ENCODE measurements around the gene LRRC8C.
"Not testable (repeated sequence)": the region's sequence is repeated elsewhere in the genome, so short reads cannot be mapped to it uniquely, and the experiment has no call there.

LRRC8C gene

GRCh38 chr1:89607586-89608318, 25.2 kb upstream of the LRRC8C start:
- no peak for DNase-seq (ENCODE audit: low read depth)

GRCh38 chr1:89608319-89608983, 24.5 kb upstream of the LRRC8C start:
- DNase-seq (ENCODE audit: low read depth): peak; percentile 51

GRCh38 chr1:89608984-89609725, 23.8 kb upstream of the LRRC8C start:
- DNase-seq (ENCODE audit: low read depth): peak; percentile 47

GRCh38 chr1:89609781-89610456, 23.0 kb upstream of the LRRC8C start:
- peak; percentile 13 for DNase-seq (ENCODE audit: low read depth)

- peak; percentile 30 for DNase-seq (ENCODE audit: low read depth)
Observed at GRCh38 chr1:89610457-89611011, 22.4 kb upstream of the LRRC8C start.

- no peak for DNase-seq (ENCODE audit: low read depth)
Observed at GRCh38 chr1:89611721-89612120, 21.2 kb upstream of the LRRC8C start.

GRCh38 chr1:89613928-89614327, 19.0 kb upstream of the LRRC8C start:
- no peak for DNase-seq (ENCODE audit: low read depth)

GRCh38 chr1:89615676-89616598, 17.0 kb upstream of the LRRC8C start:
- DNase-seq (ENCODE audit: low read depth): no peak

- no peak for DNase-seq (ENCODE audit: low read depth)
Observed at GRCh38 chr1:89616844-89617627, 15.9 kb upstream of the LRRC8C start.

- no peak for DNase-seq (ENCODE audit: low read depth)
Observed at GRCh38 chr1:89620664-89621063, 12.3 kb upstream of the LRRC8C start.

- DNase-seq (ENCODE audit: low read depth): no peak
Observed at GRCh38 chr1:89622895-89623294, 10.0 kb upstream of the LRRC8C start.

- no peak for DNase-seq (ENCODE audit: low read depth)
Observed at GRCh38 chr1:89624314-89624713, 8.6 kb upstream of the LRRC8C start.

- DNase-seq (ENCODE audit: low read depth): no peak
Observed at GRCh38 chr1:89624715-89625323, 8.1 kb upstream of the LRRC8C start.

GRCh38 chr1:89627596-89627962, 5.3 kb upstream of the LRRC8C start:
- no peak for DNase-seq (ENCODE audit: low read depth)

- DNase-seq (ENCODE audit: low read depth): no peak
Observed at GRCh38 chr1:89629146-89629545, 3.8 kb upstream of the LRRC8C start.

GRCh38 chr1:89629600-89629999, 3.3 kb upstream of the LRRC8C start:
- not testable (repeated sequence) for DNase-seq (ENCODE audit: low read depth)

- DNase-seq (ENCODE audit: low read depth): no peak
Observed at GRCh38 chr1:89630048-89630447, 2.9 kb upstream of the LRRC8C start.

- no peak for DNase-seq (ENCODE audit: low read depth)
Observed at GRCh38 chr1:89631816-89632656, 884 bp upstream of the LRRC8C start.

- peak; percentile 27 for DNase-seq (ENCODE audit: low read depth)
Observed at GRCh38 chr1:89633248-89633799, 404 bp downstream of the LRRC8C start.
